GM12878 (cell line): ENCODE data around the gene RAB43. TPM values are rescaled to one million over a fixed set of nuclear protein-coding genes. Genes with fewer than 3 reads are reported as not detected.
A peak's percentile ranks its signal among the peaks of the same experiment; 100 is the strongest.

Source experiments
- ATAC-seq: fragments of 200-7000 bp; cut with Tn5 transposase; 3 replicates; pipeline ENCODE4 v1.9.1; 2020; ENCODE audit warnings: mild to moderate bottlenecking, moderate library complexity
- BruUV-seq: library from RNA; stranded (reverse); fragments of 400-500 nt; replicated peaks from 2 replicates; lab custom pipeline; 2021; lab: Mats Ljungman, UMichigan
- CTCF ChIA-PET: fragments of 300-600 bp; sonication (Branson Sonifier 250); formaldehyde crosslinking; extraction: SDS; loops from one replicate; lab custom pipeline; 2021; ENCODE audit warnings: inconsistent platforms; lab: Yijun Ruan, JAX
- POLR2A ChIA-PET: fragments of 350-600 bp; formaldehyde crosslinking; extraction: SDS; loops from one replicate; lab custom pipeline; 2021; ENCODE audit warnings: inconsistent platforms; lab: Charles Lee
- RAD21 ChIA-PET: fragments of 300-600 bp; sonication (Branson Sonifier 250); formaldehyde crosslinking; loops from one replicate; lab custom pipeline; 2023; ENCODE audit warnings: antibody characterized with exemption; ENCODE audit not compliant: unreplicated experiment; lab: Charles Lee
- SMC1A ChIA-PET: fragments of 300-600 bp; sonication (Branson Sonifier 250); formaldehyde crosslinking; loops from one replicate; lab custom pipeline; 2023; ENCODE audit not compliant: unreplicated experiment, uncharacterized antibody; lab: Charles Lee
- DNase-seq: peaks from one replicate; pipeline ENCODE4 v3.0.0-alpha.2; 2011; ENCODE audit warnings: low read depth, low spot score
- FAIRE-seq: peaks from 3 replicates; lab custom pipeline; 2011; peaks lifted over from hg19 to GRCh38; lab: Jason Lieb, UNC
- H2AFZ ChIP-seq: 2 replicates; pipeline ENCODE4 v1.6.0; 2011; ENCODE audit warnings: low read depth, low read length, control low read depth; ENCODE audit not compliant: control insufficient read depth
- H3K27ac ChIP-seq: 2 replicates; pipeline ENCODE4 v1.5.1; 2011; ENCODE audit warnings: control low read depth; ENCODE audit not compliant: control insufficient read depth, insufficient read depth
- H3K27me3 ChIP-seq, 2 experiments: replicated peaks in 1 of 2; 2 replicates each; pipeline versions ENCODE4 v1.6.0 to v1.6.1; 2011; ENCODE audit warnings: low read length in 1 of 2; ENCODE audit not compliant: control insufficient read depth in 2 of 2, insufficient read depth in 2 of 2
- H3K36me3 ChIP-seq, 2 experiments: 2 replicates each; pipeline ENCODE4 v1.5.1; 2011; ENCODE audit warnings: low read length in 1 of 2; ENCODE audit not compliant: control insufficient read depth in 2 of 2, insufficient read depth in 2 of 2
- H3K4me1 ChIP-seq: 2 replicates; pipeline ENCODE4 v1.6.1; 2011; ENCODE audit warnings: mild to moderate bottlenecking, low read length, moderate library complexity, mixed read lengths; ENCODE audit not compliant: control insufficient read depth, insufficient read depth
- H3K4me2 ChIP-seq: 2 replicates; pipeline ENCODE4 v1.6.0; 2011; ENCODE audit warnings: control low read depth; ENCODE audit not compliant: control insufficient read depth, insufficient read depth
- H3K4me3 ChIP-seq: fragments of 200-600 bp; sonication (generic); 2 replicates; pipeline ENCODE4 v1.5.1; 2016
- H3K79me2 ChIP-seq: 2 replicates; pipeline ENCODE4 v1.6.0; 2011; ENCODE audit warnings: low read length; ENCODE audit not compliant: control insufficient read depth, insufficient read depth
- H3K9ac ChIP-seq: 2 replicates; pipeline ENCODE4 v1.8.0; 2011; ENCODE audit warnings: low read length, control low read depth, mixed read lengths; ENCODE audit not compliant: control insufficient read depth, insufficient read depth
- H3K9me3 ChIP-seq: replicated peaks from 3 replicates; pipeline ENCODE4 v1.5.1; 2011; ENCODE audit warnings: mild to moderate bottlenecking, low read length; ENCODE audit not compliant: control insufficient read depth, insufficient read depth
- H4K20me1 ChIP-seq: 2 replicates; pipeline ENCODE4 v1.6.0; 2011; ENCODE audit not compliant: control insufficient read depth, insufficient read depth
- CHD2 ChIP-seq: IDR thresholded peaks from 2 replicates; pipeline ENCODE4 v1.6.1; 2011; ENCODE audit warnings: low read depth, low read length, improper control_type of control experiment, borderline replicate concordance
- CHD4 ChIP-seq: fragments of 200-600 bp; sonication (generic); IDR thresholded peaks from 2 replicates; pipeline ENCODE4 v1.6.1; 2016; ENCODE audit warnings: mild to moderate bottlenecking
- CREM ChIP-seq: IDR thresholded peaks from 2 replicates; pipeline ENCODE4 v1.6.1; 2014; ENCODE audit warnings: antibody characterized with exemption, low read depth
- IKZF1 ChIP-seq: fragments of 450-650 bp; conservative IDR thresholded peaks from 2 replicates; pipeline ENCODE4 v1.6.1; 2017; ENCODE audit warnings: antibody characterized with exemption, mild to moderate bottlenecking
- MXI1 ChIP-seq: fragments of 150-350 bp; IDR thresholded peaks from 2 replicates; pipeline ENCODE4 v1.6.1; 2011; ENCODE audit warnings: low read depth, mild to moderate bottlenecking, inconsistent platforms, low read length, improper control_type of control experiment
- NFXL1 ChIP-seq: fragments of 450-650 bp; IDR thresholded peaks from 2 replicates; pipeline ENCODE4 v1.6.1; 2017; ENCODE audit warnings: antibody characterized with exemption, mild to moderate bottlenecking, borderline replicate concordance
- POLR2AphosphoS2 ChIP-seq: IDR thresholded peaks from 2 replicates; pipeline ENCODE4 v1.6.1; 2011; ENCODE audit warnings: low read depth, mild to moderate bottlenecking, low read length, improper control_type of control experiment, moderate library complexity
- RCOR1 ChIP-seq: conservative IDR thresholded peaks from 2 replicates; pipeline ENCODE4 v1.6.1; 2012; ENCODE audit warnings: low read depth, low read length, improper control_type of control experiment
- RELA ChIP-seq: fragments of 450-650 bp; IDR thresholded peaks from 2 replicates; pipeline ENCODE4 v1.8.0; 2014; ENCODE audit warnings: borderline replicate concordance; ENCODE audit not compliant: partially characterized antibody
- SIX5 ChIP-seq: IDR thresholded peaks from 2 replicates; pipeline ENCODE4 v1.6.1; 2011; ENCODE audit warnings: mild to moderate bottlenecking, low read depth, low read length, moderate library complexity; ENCODE audit not compliant: severe bottlenecking
- SP1 ChIP-seq: IDR thresholded peaks from one replicate; pipeline ENCODE4 v1.6.1; 2011; ENCODE audit warnings: low read depth, low read length
- ZBTB11 ChIP-seq: fragments of 450-650 bp; formaldehyde crosslinking; IDR thresholded peaks from 2 replicates; pipeline ENCODE4 v1.5.0; 2022; ENCODE audit warnings: mild to moderate bottlenecking, missing genetic modification characterization
- WGBS: methylation state at CpG from one replicate; pipeline ENCODE4 v1.1.6; 2016; ENCODE audit warnings: low lambda C conversion rate; ENCODE audit not compliant: insufficient replicate concordance, insufficient coverage; ENCODE audit errors: missing lambda C conversion rate; 5-methylcytosine and 5-hydroxymethylcytosine counted together
- in situ Hi-C: fragments of 300-500 bp; cut with MboI; formaldehyde crosslinking; loops from 9 replicates; pipeline ENCODE4 v1.14.3; 2018; ENCODE audit warnings: mixed read lengths
- intact Hi-C: fragments of 100-400 bp; cut with micrococcal nuclease; formaldehyde crosslinking; loops from one replicate; pipeline ENCODE4 v1.14.2; 2022; ENCODE audit not compliant: unreplicated experiment
- polyA plus RNA-seq, 11 experiments: library from polyadenylated mRNA; depleted of rRNA in 4 of 11; unstranded in 6 of 11; stranded (reverse) in 5 of 11; fragments of >200 nt; fragmentation: Nextera tagmentation in 4 of 11; fragmentation: Illumina TruSeq in 1 of 11; extraction: Ambion mirVana in 4 of 11; extraction: Trizol in 1 of 11; gene quantifications; 1 replicate in 1 of 11; 2 replicates in 10 of 11; pipeline versions ENCODE4 v1.2.1 to v1.2.3, GENCODE V29; 2011 to 2016; ENCODE audit warnings: inconsistent platforms in 2 of 11, missing spikeins in 2 of 11, low read depth in 1 of 11
- total RNA-seq, 4 experiments: library from RNA; depleted of rRNA in 3 of 4; stranded (reverse); fragments of >200 nt in 3 of 4; fragmentation: Illumina TruSeq in 1 of 4; extraction: Trizol in 1 of 4; gene quantifications; 2 replicates each; pipeline versions ENCODE4 v1.2.1 to v1.2.3, GENCODE V29; 2013 to 2021

RAB43 gene
- total and polyA plus RNA-seq, 10 of the 15 experiments (the other 5 are each of a cell fraction or from before 2014, with no cell fraction given) = 0.08 to 14.0 (median 4.0) TPM

GRCh38 chr3:129051871-129052340, 69.7 kb downstream of the RAB43 start:
- POLR2A ChIA-PET = interaction anchor here (0.6 to 1.9 kb wide), 3 partner anchors 197 to 199 kb away, joined by 4 to 8 read pairs (median 5); partner anchors contain the start of gene COPG1
- no peaks in the 10 kb centered on the region for H3K36me3 ChIP-seq
- TF ChIP-seq MXI1 (no peak), CREM (no peak)
- RAD21 ChIA-PET = interaction anchor here (0.7 to 7.3 kb wide), 7 partner anchors 35 to 1334 kb away, joined by 3 to 88 read pairs (median 11); partner anchors contain the start of gene COPG1
- WGBS = 49% methylated on average over 5 of the region's 5 CpGs
- no peaks in the 10 kb centered on the region for H4K20me1 ChIP-seq
- CTCF ChIA-PET = interaction anchor here (0.7 to 6.7 kb wide), 19 partner anchors 17 to 371 kb away, joined by 3 to 220 read pairs (median 8); partner anchors contain the start of genes COPG1 and RAB43
- no peak overlapping the region for H3K4me3 ChIP-seq
- peak; percentile 34; the same call in 2 of the 3 replicates for ATAC-seq
- SMC1A ChIA-PET = interaction anchor here (0.7 to 7.9 kb wide), 11 partner anchors 22 to 226 kb away, joined by 3 to 118 read pairs (median 7); partner anchors contain the start of genes COPG1 and RAB43
- H3K4me2 ChIP-seq = no peak overlapping the region
- H3K9me3 ChIP-seq = no peaks in the 10 kb centered on the region; the same call in 2 of the 3 replicates
- intact Hi-C loops = loop anchor here (2.0 kb wide), 1 partner anchor 69 kb away; the partner anchor contains the start of gene RAB43
- FAIRE-seq = no peak
- no peaks in the 10 kb centered on the region for H3K79me2 ChIP-seq
- H3K27me3 ChIP-seq = no peaks in the 10 kb centered on the region; a peak in 1 of 4 replicates
- H2AFZ ChIP-seq = no peak overlapping the region
- no peak overlapping the region for H3K9ac ChIP-seq
- no peak overlapping the region for H3K27ac ChIP-seq
- in situ Hi-C loops = no loop called here
- no TSS peak for BruUV-seq
- no peak for DNase-seq
- H3K4me1 ChIP-seq = no peaks in the 10 kb centered on the region

- no peak overlapping the region for H3K27ac ChIP-seq
- no peak for FAIRE-seq
- no peak overlapping the region for H2AFZ ChIP-seq
- H3K9me3 ChIP-seq = no peaks in the 10 kb centered on the region; the same call in 2 of the 3 replicates
- H4K20me1 ChIP-seq = no peaks in the 10 kb centered on the region
- SMC1A ChIA-PET = interaction anchor here (0.9 to 7.9 kb wide), 3 partner anchors 80 to 196 kb away, joined by 4 to 118 read pairs (median 11); partner anchors contain the start of gene COPG1
- intact Hi-C loops = no loop called here
- BruUV-seq = no TSS peak
- no peak for ATAC-seq
- in situ Hi-C loops = no loop called here
- RAD21 ChIA-PET = interaction anchor here (7.3 kb wide), 1 partner anchor 195 kb away, joined by 88 read pairs; no protein-coding TSS in a partner anchor
- no peak overlapping the region for H3K4me2 ChIP-seq
- no peaks in the 10 kb centered on the region for H3K36me3 ChIP-seq
- H3K4me3 ChIP-seq = no peak overlapping the region
- WGBS = 27% methylated on average over 12 of the region's 12 CpGs
- no peaks in the 10 kb centered on the region for H3K4me1 ChIP-seq
- H3K79me2 ChIP-seq = no peaks in the 10 kb centered on the region
- H3K9ac ChIP-seq = no peak overlapping the region
- no peak for DNase-seq
- POLR2A ChIA-PET = interaction anchor here (0.5 to 1.5 kb wide), 3 partner anchors 21 to 198 kb away, joined by 3 to 4 read pairs (median 3); partner anchors contain the start of gene COPG1
- CTCF ChIA-PET = interaction anchor here (0.6 to 6.7 kb wide), 9 partner anchors 11 to 198 kb away, joined by 3 to 220 read pairs (median 37); partner anchors contain the start of gene RAB43
- no peaks in the 10 kb centered on the region for H3K27me3 ChIP-seq
- TF ChIP-seq NFXL1 = no peak
- TF ChIP-seq POLR2AphosphoS2 = no peak
- no peak for TF ChIP-seq RELA
- TF ChIP-seq ZBTB11 (CRISPR knock-in tag) = no peak
- TF ChIP-seq SP1 = no peak
- TF ChIP-seq SIX5 = no peak
- no peak for TF ChIP-seq IKZF1
- TF ChIP-seq CHD2 = no peak
- no peak for TF ChIP-seq RCOR1
- no peak for TF ChIP-seq CHD4
Measured at GRCh38 chr3:129050556-129051295, 70.9 kb downstream of the RAB43 start.
